ENCODE data around the gene PRF1.
"Not testable (repeated sequence)": the region's sequence is repeated elsewhere in the genome, so short reads cannot be mapped to it uniquely, and the experiment has no call there.

The PRF1 gene

DNA sequence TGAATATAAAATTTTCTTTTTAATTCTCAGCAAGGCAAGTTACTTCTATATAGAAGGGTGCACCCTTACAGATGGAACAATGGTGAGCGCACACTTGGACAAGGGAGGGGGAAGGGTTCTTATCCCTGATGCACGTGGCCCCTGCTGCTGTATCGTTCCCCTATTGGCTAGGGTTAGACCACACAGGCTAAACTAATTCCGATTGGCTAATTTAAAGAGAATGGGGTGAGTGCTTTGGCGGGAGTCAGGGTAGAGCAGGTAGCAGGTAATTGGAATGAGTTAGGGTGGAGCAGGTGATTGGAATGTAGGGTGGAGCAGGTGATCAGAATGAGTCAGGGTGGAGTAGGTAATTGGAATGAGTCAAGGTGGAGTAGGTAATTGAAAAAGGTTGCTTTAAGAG lies 32.0 kb upstream of the PRF1 start:
- DNase-seq (ENCODE audit: low read depth); H3K4me3 ChIP-seq (ENCODE audit: low read depth, low read length): not testable (repeated sequence)

DNA sequence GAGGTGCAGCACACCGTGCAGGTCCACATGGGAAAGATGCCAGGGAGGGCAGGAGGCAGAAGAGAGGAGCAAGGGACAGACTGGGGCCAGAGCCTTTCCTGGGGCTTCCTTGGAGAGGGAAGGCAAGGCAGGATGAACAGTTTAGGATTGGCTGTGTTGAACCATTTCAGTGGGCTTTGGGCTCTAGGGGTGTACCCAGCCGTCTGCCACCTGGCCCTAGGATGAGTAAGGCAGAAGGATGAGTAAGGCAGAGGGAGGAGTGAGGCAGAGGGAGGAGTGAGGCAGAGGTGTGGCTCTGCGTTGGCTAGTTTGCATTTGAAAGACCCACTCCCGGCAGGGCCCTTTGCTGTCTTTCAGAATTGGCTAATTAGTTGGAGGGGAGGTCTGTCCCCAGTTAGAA lies 31.5 kb upstream of the PRF1 start:
- TF ChIP-seq, protein P1, sequence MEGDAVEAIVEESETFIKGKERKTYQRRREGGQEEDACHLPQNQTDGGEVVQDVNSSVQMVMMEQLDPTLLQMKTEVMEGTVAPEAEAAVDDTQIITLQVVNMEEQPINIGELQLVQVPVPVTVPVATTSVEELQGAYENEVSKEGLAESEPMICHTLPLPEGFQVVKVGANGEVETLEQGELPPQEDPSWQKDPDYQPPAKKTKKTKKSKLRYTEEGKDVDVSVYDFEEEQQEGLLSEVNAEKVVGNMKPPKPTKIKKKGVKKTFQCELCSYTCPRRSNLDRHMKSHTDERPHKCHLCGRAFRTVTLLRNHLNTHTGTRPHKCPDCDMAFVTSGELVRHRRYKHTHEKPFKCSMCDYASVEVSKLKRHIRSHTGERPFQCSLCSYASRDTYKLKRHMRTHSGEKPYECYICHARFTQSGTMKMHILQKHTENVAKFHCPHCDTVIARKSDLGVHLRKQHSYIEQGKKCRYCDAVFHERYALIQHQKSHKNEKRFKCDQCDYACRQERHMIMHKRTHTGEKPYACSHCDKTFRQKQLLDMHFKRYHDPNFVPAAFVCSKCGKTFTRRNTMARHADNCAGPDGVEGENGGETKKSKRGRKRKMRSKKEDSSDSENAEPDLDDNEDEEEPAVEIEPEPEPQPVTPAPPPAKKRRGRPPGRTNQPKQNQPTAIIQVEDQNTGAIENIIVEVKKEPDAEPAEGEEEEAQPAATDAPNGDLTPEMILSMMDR (IDR thresholded peaks at IDR 0.05; ENCODE audit: low read depth, low read length, missing control alignments), result no peak
- no peak for DNase-seq (ENCODE audit: low read depth)
- H3K4me3 ChIP-seq (ENCODE audit: low read depth, low read length), result no peak overlapping the region

DNA sequence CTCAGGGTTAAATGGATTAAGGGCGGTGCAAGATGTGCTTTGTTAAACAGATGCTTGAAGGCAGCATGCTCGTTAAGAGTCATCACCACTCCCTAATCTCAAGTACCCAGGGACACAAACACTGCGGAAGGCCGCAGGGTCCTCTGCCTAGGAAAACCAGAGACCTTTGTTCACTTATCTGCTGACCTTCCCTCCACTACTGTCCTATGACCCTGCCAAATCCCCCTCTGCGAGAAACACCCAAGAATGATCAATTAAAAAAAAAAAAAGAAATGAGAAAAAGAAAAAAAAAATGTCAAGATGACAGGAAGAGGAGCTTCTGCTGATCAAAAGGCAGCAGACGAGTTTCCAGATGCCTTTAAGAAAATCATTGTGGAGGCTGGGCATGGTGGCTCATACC lies 29.2 kb upstream of the PRF1 start:
- not testable (repeated sequence) for H3K4me3 ChIP-seq (ENCODE audit: low read depth, low read length); DNase-seq (ENCODE audit: low read depth)

DNA sequence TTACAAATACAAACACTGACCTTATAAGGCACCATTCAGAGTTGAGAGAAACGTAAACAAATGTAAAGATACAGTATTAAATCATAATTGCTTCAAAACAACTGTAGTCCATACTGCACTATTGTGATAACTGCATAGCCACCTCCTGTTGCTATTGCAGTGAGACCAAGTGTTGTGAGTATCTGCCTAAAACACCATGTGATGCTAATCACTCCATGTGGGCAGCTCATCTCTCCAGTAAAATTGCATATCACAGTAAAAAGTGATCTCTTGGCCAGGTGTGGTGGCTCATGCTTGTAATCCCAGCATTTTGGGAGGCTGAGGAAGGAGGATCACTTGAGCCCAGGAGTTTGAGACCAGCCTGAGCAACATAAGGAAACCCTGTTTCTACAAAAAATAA lies 26.8 kb upstream of the PRF1 start:
- no peak overlapping the region for H3K4me3 ChIP-seq (ENCODE audit: low read depth, low read length)
- TF ChIP-seq, protein P1 (IDR thresholded peaks at IDR 0.05; ENCODE audit: low read depth, low read length, missing control alignments), result no peak
- DNase-seq (ENCODE audit: low read depth), result no peak

DNA sequence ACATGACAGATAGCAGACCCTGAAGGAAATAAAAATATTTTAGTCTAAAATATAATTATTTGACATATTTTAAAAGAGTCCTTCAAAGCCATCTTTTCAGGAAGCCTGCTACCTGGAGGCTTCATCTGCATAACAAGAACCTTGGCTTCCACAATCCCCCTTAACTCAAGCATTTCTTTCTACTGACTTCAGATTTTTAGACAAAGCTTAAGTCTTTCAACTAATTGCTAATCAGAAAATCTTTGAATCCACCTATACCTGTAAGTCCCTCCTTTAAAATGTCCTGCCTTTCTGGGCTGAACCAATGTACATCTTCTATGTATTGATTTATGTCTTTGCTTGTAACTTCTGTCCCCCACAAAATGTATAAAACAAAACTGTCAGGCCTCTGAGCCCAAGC lies 23.5 kb upstream of the PRF1 start:
- TF ChIP-seq, protein P1 (IDR thresholded peaks at IDR 0.05; ENCODE audit: low read depth, low read length, missing control alignments), result no peak
- no peak overlapping the region for H3K4me3 ChIP-seq (ENCODE audit: low read depth, low read length)
- DNase-seq (ENCODE audit: low read depth), result no peak

DNA sequence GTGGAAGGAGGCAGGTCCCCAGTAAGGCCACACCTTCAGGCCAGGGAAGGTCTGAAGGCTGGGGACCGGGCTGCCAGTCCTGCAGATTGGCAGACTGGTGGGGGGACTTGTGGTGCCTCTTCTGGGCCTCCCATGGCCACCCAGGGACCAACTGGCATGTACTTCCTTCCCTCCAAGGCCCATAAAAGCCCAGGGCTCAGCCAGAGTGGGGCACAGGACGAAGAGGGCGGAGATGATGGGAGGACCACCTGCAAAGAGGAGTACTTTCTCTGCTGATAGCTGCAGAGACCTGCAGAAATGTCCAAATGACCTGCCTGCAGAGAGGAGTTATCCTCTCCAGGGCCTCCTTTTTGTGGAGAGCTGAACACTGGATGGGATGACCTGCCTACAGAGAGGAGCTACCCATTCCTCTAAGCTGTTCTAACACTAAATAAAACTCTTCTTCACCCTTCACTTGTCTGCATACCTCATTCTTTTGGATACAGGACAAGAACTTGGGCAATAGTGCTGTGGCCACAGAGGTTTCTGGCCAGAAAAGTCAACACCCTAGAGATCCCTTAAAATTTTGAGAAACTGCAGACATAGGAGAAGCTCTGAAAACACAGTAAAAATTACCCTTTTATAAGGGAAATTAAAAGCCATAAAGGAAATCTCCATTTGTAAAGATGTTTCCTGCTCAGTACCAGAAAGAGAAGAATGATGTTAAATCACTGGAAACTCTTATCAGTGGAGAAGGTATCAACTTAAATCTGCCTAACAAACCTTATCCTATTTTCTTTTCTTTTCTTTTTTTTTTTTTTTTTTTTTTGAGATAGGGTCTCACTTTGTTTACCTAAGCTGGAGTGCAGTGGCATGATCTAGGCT lies 20.7 kb upstream of the PRF1 start:
- DNase-seq (ENCODE audit: low read depth), result no peak
- TF ChIP-seq, protein P1 (IDR thresholded peaks at IDR 0.05; ENCODE audit: low read depth, low read length, missing control alignments), result no peak
- no peak overlapping the region for H3K4me3 ChIP-seq (ENCODE audit: low read depth, low read length)

DNA sequence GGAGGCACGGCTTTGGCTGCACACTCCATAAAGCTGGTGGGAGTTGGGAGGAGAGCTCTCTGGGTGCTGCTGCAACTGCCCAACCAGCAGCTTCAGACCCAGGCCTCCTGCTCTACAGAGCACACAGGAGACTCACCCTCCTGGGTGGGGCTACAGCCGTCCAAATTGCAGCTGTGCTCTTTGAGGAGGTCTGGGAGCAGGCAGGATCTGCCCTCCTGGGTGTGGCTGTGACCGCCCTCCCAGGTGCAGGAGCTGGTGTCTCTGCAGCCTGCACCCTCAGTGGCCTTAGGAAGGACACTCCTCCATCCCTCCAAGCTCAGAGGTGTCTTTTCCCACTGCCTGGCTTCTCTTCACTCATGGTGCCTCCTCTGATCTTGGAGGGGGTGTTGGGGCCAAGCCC lies 20.0 kb upstream of the PRF1 start:
- TF ChIP-seq, protein P1 (IDR thresholded peaks at IDR 0.05; ENCODE audit: low read depth, low read length, missing control alignments), result no peak
- no peak for DNase-seq (ENCODE audit: low read depth)
- no peak overlapping the region for H3K4me3 ChIP-seq (ENCODE audit: low read depth, low read length)

DNA sequence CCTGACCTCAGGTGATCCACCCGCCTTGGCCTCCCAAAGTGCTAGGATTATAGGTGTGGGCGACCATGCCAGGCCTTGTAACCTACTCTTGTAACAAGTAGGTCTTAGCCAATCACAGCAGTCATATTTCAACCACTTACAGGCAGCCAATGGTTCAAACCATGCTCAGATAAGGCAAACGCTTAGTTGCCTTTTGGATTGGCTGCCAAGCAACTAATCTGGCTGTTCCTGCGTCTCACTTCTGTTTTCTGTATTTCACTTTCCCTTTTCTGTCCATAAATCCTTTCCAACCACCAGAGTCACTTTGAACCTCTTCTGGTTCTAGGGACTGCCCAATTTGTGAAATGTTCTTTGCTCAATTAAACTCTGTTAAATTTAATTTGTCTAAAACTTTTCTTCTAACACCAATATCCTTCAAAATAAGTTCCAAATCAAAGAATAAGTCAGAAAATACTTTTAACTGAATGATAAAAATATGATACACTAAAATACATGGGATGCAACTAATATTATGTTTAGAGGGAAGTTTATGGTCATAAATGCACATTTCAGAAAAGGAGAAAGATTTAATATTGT lies 19.1 kb upstream of the PRF1 start:
- TF ChIP-seq, protein P1 (IDR thresholded peaks at IDR 0.05; ENCODE audit: low read depth, low read length, missing control alignments), result no peak
- no peak for DNase-seq (ENCODE audit: low read depth)
- no peak overlapping the region for H3K4me3 ChIP-seq (ENCODE audit: low read depth, low read length)

Data from GM12864 (cell line).